Upper lobe of left lung (tissue), 6 donors: ENCODE results near the gene PRR20G. TPM values are rescaled to one million over a fixed set of nuclear protein-coding genes. Genes with fewer than 3 reads are reported as not detected.
"Not testable (repeated sequence)": the region's sequence is repeated elsewhere in the genome, so short reads cannot be mapped to it uniquely, and the experiment has no call there.

ENCODE experiments used
- ATAC-seq, 2 donors: fragments of 200-7000 bp; cut with Tn5 transposase; one replicate each; pipeline ENCODE4 v1.9.1; 2022; ENCODE audit warnings: mild to moderate bottlenecking in 2 of 2, moderate library complexity in 2 of 2; ENCODE audit not compliant: low FRiP score in 2 of 2
- DNase-seq, 2 donors: peaks; one replicate each; pipeline ENCODE4 v3.0.0-alpha.2; 2019 to 2020
- H3K27ac ChIP-seq, 4 donors: fragments of 200-600 bp; sonication (generic); one replicate each; pipeline ENCODE4 v1.5.1; 2016 to 2019
- H3K27me3 ChIP-seq, 4 donors: fragments of 200-600 bp; sonication (generic); one replicate each; pipeline ENCODE4 v1.5.1; 2017 to 2019
- H3K36me3 ChIP-seq, 4 donors: fragments of 200-600 bp; sonication (generic); one replicate each; pipeline ENCODE4 v1.5.1; 2016 to 2019
- H3K4me1 ChIP-seq, 4 donors: fragments of 200-600 bp; sonication (generic); one replicate each; pipeline ENCODE4 v1.5.1; 2018 to 2019
- H3K4me3 ChIP-seq, 4 donors: fragments of 200-600 bp; sonication (generic); one replicate each; pipeline ENCODE4 v1.5.1; 2017 to 2019; ENCODE audit warnings: mild to moderate bottlenecking in 2 of 4, moderate library complexity in 1 of 4
- H3K9me3 ChIP-seq, 4 donors: fragments of 200-600 bp; sonication (generic); one replicate each; pipeline ENCODE4 v1.5.1; 2018 to 2019
- CTCF ChIP-seq, 6 experiments: fragments of 450-650 bp in 4 of 6; fragments of 200-600 bp in 2 of 6; sonication (generic) in 2 of 6; IDR thresholded peaks; one replicate each; pipeline ENCODE4 v1.5.1; 2016 to 2019; ENCODE audit warnings: antibody characterized with exemption in 6 of 6
- EP300 ChIP-seq, 4 donors: sonication (generic); formaldehyde crosslinking; IDR thresholded peaks; one replicate each; pipeline ENCODE4 v1.5.1; 2017; ENCODE audit warnings: antibody characterized with exemption in 4 of 4, control low read depth in 2 of 4
- POLR2A ChIP-seq, 4 donors: fragments of 450-650 bp; IDR thresholded peaks; one replicate each; pipeline ENCODE4 v1.5.1; 2016 to 2017; ENCODE audit warnings: antibody characterized with exemption in 4 of 4, mild to moderate bottlenecking in 2 of 4
- POLR2AphosphoS5 ChIP-seq, 2 donors: sonication (generic); formaldehyde crosslinking; IDR thresholded peaks; one replicate each; pipeline ENCODE4 v1.5.1; 2017; ENCODE audit warnings: antibody characterized with exemption in 2 of 2
- WGBS, 2 donors: methylation state at CpG; one replicate each; pipeline ENCODE4 v1.1.5; 2017 to 2018; 5-methylcytosine and 5-hydroxymethylcytosine counted together
- total RNA-seq, 6 donors: library from RNA; depleted of rRNA in 4 of 6; stranded (reverse); fragments of >200 nt in 4 of 6; gene quantifications; one replicate each; pipeline versions ENCODE4 v1.1.0 to v1.2.1, GENCODE V29; 2016 to 2021
- donor health status: DM: no; HTN: no; CAD: no; lungs with moderate emphysema.
- donor health status: DM: no; HTN: yes; CAD: no; lungs with severe emphysema.

The PRR20G gene
- total RNA-seq, 6 donors from 2014 or later = not detected

GRCh38 chr3:127323581-127323980, 35.7 kb upstream of the PRR20G start:
- no peak overlapping the region for H3K27ac ChIP-seq
- no peak for ATAC-seq
- H3K4me3 ChIP-seq = no peak overlapping the region
- H3K27me3 ChIP-seq = no peaks in the 10 kb centered on the region
- no peaks in the 10 kb centered on the region for H3K36me3 ChIP-seq
- no peaks in the 10 kb centered on the region for H3K4me1 ChIP-seq
- WGBS, 2 donors = 73 to 85% methylated on average over 5 of the region's 5 CpGs
- H3K9me3 ChIP-seq = no peaks in the 10 kb centered on the region
- DNase-seq = no peak
- TF ChIP-seq POLR2A (IDR thresholded peaks at IDR 0.05) (no peak), POLR2AphosphoS5 (IDR thresholded peaks at IDR 0.05) (no peak), CTCF (IDR thresholded peaks at IDR 0.05) (no peak)

- H3K9me3 ChIP-seq = no peaks in the 10 kb centered on the region
- DNase-seq (no peak), ATAC-seq (no peak)
- no peaks in the 10 kb centered on the region for H3K4me1 ChIP-seq
- no peak overlapping the region for H3K4me3 ChIP-seq
- no peaks in the 10 kb centered on the region for H3K36me3 ChIP-seq
- H3K27me3 ChIP-seq = no peaks in the 10 kb centered on the region
- no peak for TF ChIP-seq CTCF (IDR thresholded peaks at IDR 0.05)
- H3K27ac ChIP-seq = no peak overlapping the region
- WGBS, 2 donors = 73 to 78% methylated on average over 4 of the region's 4 CpGs
Measured at GRCh38 chr3:127321371-127321770, 33.5 kb upstream of the PRR20G start.

GRCh38 chr3:127320529-127321121, 32.8 kb upstream of the PRR20G start:
- WGBS, 2 donors = 66 to 88% methylated on average over 2 to 4 of the region's 4 CpGs
- no peak overlapping the region for H3K4me3 ChIP-seq
- TF ChIP-seq EP300 (IDR thresholded peaks at IDR 0.05) = no peak
- no peak for TF ChIP-seq CTCF (IDR thresholded peaks at IDR 0.05)
- TF ChIP-seq POLR2A (IDR thresholded peaks at IDR 0.05) = no peak
- TF ChIP-seq POLR2AphosphoS5 (IDR thresholded peaks at IDR 0.05) = no peak
- no peaks in the 10 kb centered on the region for H3K4me1 ChIP-seq
- ATAC-seq (no peak), DNase-seq (no peak)
- H3K27ac ChIP-seq = no peak overlapping the region
- no peaks in the 10 kb centered on the region for H3K27me3 ChIP-seq
- H3K9me3 ChIP-seq = no peaks in the 10 kb centered on the region
- H3K36me3 ChIP-seq = no peaks in the 10 kb centered on the region

GRCh38 chr3:127316685-127317084, 28.8 kb upstream of the PRR20G start:
- DNase-seq = no peak
- no peak for ATAC-seq
- H3K4me1 ChIP-seq = no peaks in the 10 kb centered on the region
- no peaks in the 10 kb centered on the region for H3K36me3 ChIP-seq
- H3K27ac ChIP-seq = no peak overlapping the region
- TF ChIP-seq POLR2AphosphoS5 (IDR thresholded peaks at IDR 0.05) = no peak
- TF ChIP-seq EP300 (IDR thresholded peaks at IDR 0.05) = no peak
- no peak for TF ChIP-seq CTCF (IDR thresholded peaks at IDR 0.05)
- no peak for TF ChIP-seq POLR2A (IDR thresholded peaks at IDR 0.05)
- H3K27me3 ChIP-seq = no peaks in the 10 kb centered on the region
- 81 to 84% methylated on average over 5 to 7 of the region's 7 CpGs for WGBS, 2 donors
- no peak overlapping the region for H3K4me3 ChIP-seq
- H3K9me3 ChIP-seq = no peaks in the 10 kb centered on the region

- TF ChIP-seq EP300 (IDR thresholded peaks at IDR 0.05) (no peak), POLR2A (IDR thresholded peaks at IDR 0.05) (no peak), POLR2AphosphoS5 (IDR thresholded peaks at IDR 0.05) (no peak), CTCF (IDR thresholded peaks at IDR 0.05) (no peak)
- no peak overlapping the region for H3K27ac ChIP-seq
- no peaks in the 10 kb centered on the region for H3K9me3 ChIP-seq
- ATAC-seq (no peak), DNase-seq (no peak)
- 42 to 51% methylated on average over 3 of the region's 3 CpGs for WGBS, 2 donors
- no peaks in the 10 kb centered on the region for H3K4me1 ChIP-seq
- no peaks in the 10 kb centered on the region for H3K36me3 ChIP-seq
- no peak overlapping the region for H3K4me3 ChIP-seq
- H3K27me3 ChIP-seq = no peaks in the 10 kb centered on the region
Measured at GRCh38 chr3:127312818-127313217, 25.0 kb upstream of the PRR20G start.

GRCh38 chr3:127308821-127309220, 21.0 kb upstream of the PRR20G start:
- 86 to 95% methylated on average over 24 to 28 of the region's 28 CpGs for WGBS, 2 donors
- DNase-seq = peak in 1 of 2 donors; percentile 30
- not testable (repeated sequence) for H3K27me3 ChIP-seq

More at GRCh38 chr3:127308821-127309220, 21.0 kb upstream of the PRR20G start:
- H3K36me3 ChIP-seq, ATAC-seq, H3K9me3 ChIP-seq, H3K27ac ChIP-seq, H3K4me3 ChIP-seq: not testable (repeated sequence)
- H3K4me1 ChIP-seq = peaks cover 0 to 10% (median 1%) of the 10 kb centered on the region in 4 donors
